Right lobe of liver (tissue), 4 donors: ENCODE results near the gene ARHGAP30.

ENCODE experiments used
- CTCF ChIP-seq, 4 donors: fragments of 200-600 bp in 3 of 4; fragments of 450-650 bp in 1 of 4; IDR thresholded peaks; one replicate each; pipeline versions ENCODE4 v1.5.1 to v1.8.0; 2016 to 2022; ENCODE audit warnings: antibody characterized with exemption in 4 of 4, mild to moderate bottlenecking in 2 of 4
- POLR2A ChIP-seq: fragments of 450-650 bp; IDR thresholded peaks from one replicate; pipeline ENCODE4 v1.6.1; 2017; ENCODE audit warnings: antibody characterized with exemption, mild to moderate bottlenecking
- donor health status: DM: no; HTN: no; CAD: no.
- donor health status: DM: no; HTN: no; CAD: no.
- donor health status: DM: no; HTN: yes; CAD: no.

GRCh38 chr1:161068306-161069234, 1.1 kb downstream of the ARHGAP30 start:
- no peak for TF ChIP-seq CTCF (IDR thresholded peaks at IDR 0.05)
- TF ChIP-seq POLR2A = no peak
